BLaER1 (cell line): ENCODE results near the gene SLC36A4.

Experiments used
- H3K27ac ChIP-seq: shearing (Covaris generic); formaldehyde crosslinking; 2 replicates; pipeline ENCODE4 v1.8.1; 2022
- H3K27me3 ChIP-seq: shearing (Covaris generic); formaldehyde crosslinking; 2 replicates; pipeline ENCODE4 v1.8.1; 2022
- H3K36me3 ChIP-seq: shearing (Covaris generic); formaldehyde crosslinking; 2 replicates; pipeline ENCODE4 v1.8.1; 2022
- H3K4me1 ChIP-seq: shearing (Covaris generic); formaldehyde crosslinking; 2 replicates; pipeline ENCODE4 v1.8.1; 2022
- H3K4me2 ChIP-seq: shearing (Covaris generic); formaldehyde crosslinking; 2 replicates; pipeline ENCODE4 v1.8.1; 2022
- H3K4me3 ChIP-seq: shearing (Covaris generic); formaldehyde crosslinking; 2 replicates; pipeline ENCODE4 v1.8.1; 2022
- H3K9ac ChIP-seq: shearing (Covaris generic); formaldehyde crosslinking; 2 replicates; pipeline ENCODE4 v1.8.1; 2022
- H3K9me3 ChIP-seq: shearing (Covaris generic); formaldehyde crosslinking; 2 replicates; pipeline ENCODE4 v1.8.1; 2022
- H4K20me1 ChIP-seq: shearing (Covaris generic); formaldehyde crosslinking; 2 replicates; pipeline ENCODE4 v1.8.1; 2022
- Cebpa-rat ChIP-seq: shearing (Covaris generic); IDR thresholded peaks from 2 replicates; pipeline ENCODE4 v1.8.1; 2022

The SLC36A4 gene

DNA sequence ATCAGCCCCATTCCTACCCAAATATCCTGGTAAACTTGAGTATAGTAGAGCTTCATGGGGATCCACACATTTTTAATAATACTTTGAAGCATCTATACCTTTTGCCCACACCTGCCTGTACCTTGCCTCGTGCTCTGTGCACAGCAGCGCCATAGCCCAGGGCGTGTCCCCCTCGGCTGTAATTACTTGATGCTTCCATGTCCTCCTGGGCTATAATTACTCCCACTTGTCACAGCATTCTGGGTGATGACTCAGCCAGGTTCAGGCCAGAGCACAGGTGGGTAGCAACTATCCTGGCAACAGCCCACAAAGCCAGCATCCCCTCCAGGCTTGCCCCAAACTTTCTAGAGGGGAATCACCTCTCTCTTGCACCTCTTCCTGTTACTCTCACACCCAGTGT lies 23.7 kb upstream of the SLC36A4 start:
- Histone ChIP-seq H4K20me1 (no peaks in the 10 kb centered on the region), H3K4me1 (0 out of 2 replicates have a peak, but pooled peaks cover 5% of the 10 kb centered on the region), H3K9me3 (no peaks in the 10 kb centered on the region), H3K9ac (no peak overlapping the region), H3K4me2 (no peak overlapping the region), H3K4me3 (no peak overlapping the region), H3K27ac (no peak overlapping the region), H3K27me3 (no peaks in the 10 kb centered on the region), H3K36me3 (no peaks in the 10 kb centered on the region)
- no peak for TF ChIP-seq Cebpa-rat

- Histone ChIP-seq H3K27ac (no peak overlapping the region), H3K9me3 (no peaks in the 10 kb centered on the region), H3K4me3 (no peak overlapping the region), H3K4me1 (0 out of 2 replicates have a peak, but pooled peaks cover 5% of the 10 kb centered on the region), H4K20me1 (no peaks in the 10 kb centered on the region), H3K9ac (no peak overlapping the region), H3K4me2 (no peak overlapping the region), H3K27me3 (no peaks in the 10 kb centered on the region), H3K36me3 (no peaks in the 10 kb centered on the region)
- no peak for TF ChIP-seq Cebpa-rat
Measured at GRCh38 chr11:93220078-93220477, 22.3 kb upstream of the SLC36A4 start.

DNA sequence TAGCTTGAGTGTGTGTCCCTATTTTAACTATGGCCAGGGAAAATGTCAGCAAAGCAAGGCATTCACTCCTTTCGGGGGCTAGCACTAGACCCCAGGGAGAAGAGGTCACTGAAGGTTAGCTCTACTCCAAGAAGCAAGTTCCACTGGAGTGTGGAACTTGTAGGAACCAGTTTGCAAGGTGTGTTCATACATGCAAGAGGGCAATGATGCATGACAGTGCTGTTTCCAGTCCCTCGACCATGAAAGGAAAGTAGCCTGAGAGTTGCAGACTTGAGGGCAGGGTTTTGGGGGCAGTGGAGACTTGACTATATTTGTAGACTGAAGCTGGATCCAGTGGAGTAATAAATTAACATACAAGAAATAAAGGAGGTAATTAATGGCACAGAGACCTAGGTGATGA lies 21.6 kb upstream of the SLC36A4 start:
- Histone ChIP-seq H4K20me1 (no peaks in the 10 kb centered on the region), H3K36me3 (no peaks in the 10 kb centered on the region), H3K4me2 (no peak overlapping the region), H3K4me1 (0 out of 2 replicates have a peak, but pooled peaks cover 5% of the 10 kb centered on the region), H3K9me3 (no peaks in the 10 kb centered on the region), H3K4me3 (no peak overlapping the region), H3K27ac (no peak overlapping the region), H3K9ac (no peak overlapping the region), H3K27me3 (no peaks in the 10 kb centered on the region)
- TF ChIP-seq Cebpa-rat: no peak

DNA sequence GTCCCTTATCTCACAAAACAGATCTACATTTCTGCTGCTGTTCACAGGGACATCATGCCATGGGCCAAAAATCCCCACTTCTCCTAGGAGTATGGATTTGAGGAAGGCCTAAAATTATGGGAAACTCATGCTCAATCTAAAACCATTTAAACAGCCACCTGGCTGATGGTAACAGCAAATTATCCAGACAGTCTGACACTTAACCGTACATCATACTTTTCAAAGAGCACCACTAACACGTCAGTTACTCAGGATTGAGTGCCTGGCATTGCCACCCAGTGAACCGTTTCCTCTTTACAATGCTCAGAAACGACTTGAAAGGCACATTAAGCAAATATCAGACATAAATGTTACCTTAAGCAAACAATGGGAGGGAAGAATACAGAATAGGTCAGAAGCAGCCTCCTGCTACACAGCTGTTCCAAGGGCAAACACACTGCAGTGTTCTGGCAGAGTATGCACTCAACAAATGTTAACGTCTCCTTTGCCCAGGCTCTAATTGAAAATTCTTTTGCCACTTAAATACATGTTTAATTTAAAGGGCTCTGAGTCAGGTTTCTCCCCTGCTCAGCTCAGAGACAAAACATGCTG lies 18.8 kb upstream of the SLC36A4 start:
- H3K9ac ChIP-seq: no peak overlapping the region
- 0 out of 2 replicates have a peak, but pooled peaks cover 5% of the 10 kb centered on the region for H3K4me1 ChIP-seq
- no peaks in the 10 kb centered on the region for H3K36me3 ChIP-seq
- H3K4me2 ChIP-seq: no peak overlapping the region
- H3K4me3 ChIP-seq: no peak overlapping the region
- no peak overlapping the region for H3K27ac ChIP-seq
- TF ChIP-seq Cebpa-rat: no peak
- no peaks in the 10 kb centered on the region for H3K27me3 ChIP-seq
- H4K20me1 ChIP-seq: no peaks in the 10 kb centered on the region
- H3K9me3 ChIP-seq: no peaks in the 10 kb centered on the region

DNA sequence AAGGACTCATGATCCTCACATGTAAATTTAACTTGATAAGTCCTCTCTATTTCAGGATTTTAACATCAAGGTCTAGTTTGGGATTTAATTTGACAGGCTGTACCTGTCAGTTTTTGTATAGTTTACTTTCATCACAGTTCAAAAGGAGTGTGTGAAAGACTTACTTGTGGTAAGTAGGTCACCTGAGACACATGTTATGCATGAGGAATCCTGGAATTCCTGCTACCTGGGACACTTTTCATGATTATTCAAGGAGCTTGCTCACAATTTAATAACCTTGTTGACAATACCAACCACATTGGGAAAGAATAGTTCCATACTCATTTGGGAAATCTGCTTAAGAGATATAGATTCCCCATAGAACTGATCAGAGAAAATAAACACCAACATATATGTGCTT lies 15.8 kb upstream of the SLC36A4 start:
- Histone ChIP-seq H3K4me2 (no peak overlapping the region), H3K4me1 (no peaks in the 10 kb centered on the region), H3K27me3 (no peaks in the 10 kb centered on the region), H3K4me3 (no peak overlapping the region), H3K9ac (no peak overlapping the region), H3K9me3 (peaks cover 10% of the 10 kb centered on the region), H3K36me3 (no peaks in the 10 kb centered on the region), H4K20me1 (no peaks in the 10 kb centered on the region), H3K27ac (no peak overlapping the region)
- no peak for TF ChIP-seq Cebpa-rat

DNA sequence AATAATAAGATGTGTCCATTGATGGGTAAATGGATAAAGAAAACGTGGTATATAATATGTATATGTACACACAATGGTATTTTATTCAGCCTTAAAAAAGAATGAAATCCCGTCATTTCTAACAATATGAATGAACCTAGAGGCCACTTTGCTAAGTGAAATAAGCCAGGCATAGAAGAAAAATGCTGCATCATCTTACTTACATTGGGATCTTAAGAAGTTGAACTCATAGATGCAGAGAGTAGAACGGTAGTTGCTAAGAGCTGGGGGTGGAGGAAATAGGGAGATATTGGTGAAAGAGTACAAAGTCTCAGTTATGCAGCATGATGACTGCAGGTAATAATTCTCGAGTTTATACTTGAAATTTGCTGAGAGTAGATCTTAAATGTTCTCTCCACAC lies 14.3 kb upstream of the SLC36A4 start:
- H3K4me2 ChIP-seq: no peak overlapping the region
- H3K27ac ChIP-seq: no peak overlapping the region
- H3K27me3 ChIP-seq: no peaks in the 10 kb centered on the region
- peaks cover 18% of the 10 kb centered on the region for H3K9me3 ChIP-seq
- no peak overlapping the region for H3K4me3 ChIP-seq
- H4K20me1 ChIP-seq: no peaks in the 10 kb centered on the region
- no peak overlapping the region for H3K9ac ChIP-seq
- no peaks in the 10 kb centered on the region for H3K36me3 ChIP-seq
- no peaks in the 10 kb centered on the region for H3K4me1 ChIP-seq
- TF ChIP-seq Cebpa-rat: no peak

DNA sequence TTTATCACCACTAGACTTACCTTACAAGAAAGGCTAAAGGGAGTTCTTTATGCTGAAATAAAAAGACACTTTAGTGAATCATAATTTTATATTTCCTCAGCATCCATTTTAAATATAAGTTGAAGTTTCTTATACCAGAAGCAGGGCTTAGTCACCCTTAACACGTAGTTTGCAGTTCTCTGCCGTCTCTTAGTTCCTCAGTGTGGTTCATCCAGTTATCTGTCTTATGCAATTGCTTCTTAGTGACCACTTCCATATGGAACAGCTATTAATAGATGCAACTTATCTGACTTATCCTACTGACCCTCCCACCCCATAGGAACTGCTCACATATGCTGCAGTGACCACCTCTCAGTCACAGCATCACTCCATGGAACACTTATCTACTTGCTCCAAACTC lies 11.7 kb upstream of the SLC36A4 start:
- H3K4me2 ChIP-seq: no peak overlapping the region
- H3K36me3 ChIP-seq: no peaks in the 10 kb centered on the region
- TF ChIP-seq Cebpa-rat: no peak

GRCh38 chr11:93208663-93209270 lies 11.0 kb upstream of the SLC36A4 start:
- H4K20me1 ChIP-seq: no peaks in the 10 kb centered on the region
- H3K9ac ChIP-seq: no peak overlapping the region
- H3K27ac ChIP-seq: no peak overlapping the region
- no peaks in the 10 kb centered on the region for H3K36me3 ChIP-seq
- TF ChIP-seq Cebpa-rat: no peak
- H3K4me2 ChIP-seq: no peak overlapping the region
- H3K9me3 ChIP-seq: peaks cover 18% of the 10 kb centered on the region
- no peak overlapping the region for H3K4me3 ChIP-seq
- no peaks in the 10 kb centered on the region for H3K27me3 ChIP-seq
- H3K4me1 ChIP-seq: no peaks in the 10 kb centered on the region

More for the DNA sequence above, 11.7 kb upstream of the SLC36A4 start:
- Histone ChIP-seq H3K4me3 (no peak overlapping the region), H3K27me3 (no peaks in the 10 kb centered on the region), H4K20me1 (no peaks in the 10 kb centered on the region), H3K9me3 (peaks cover 18% of the 10 kb centered on the region), H3K4me1 (no peaks in the 10 kb centered on the region), H3K9ac (no peak overlapping the region), H3K27ac (no peak overlapping the region)

DNA sequence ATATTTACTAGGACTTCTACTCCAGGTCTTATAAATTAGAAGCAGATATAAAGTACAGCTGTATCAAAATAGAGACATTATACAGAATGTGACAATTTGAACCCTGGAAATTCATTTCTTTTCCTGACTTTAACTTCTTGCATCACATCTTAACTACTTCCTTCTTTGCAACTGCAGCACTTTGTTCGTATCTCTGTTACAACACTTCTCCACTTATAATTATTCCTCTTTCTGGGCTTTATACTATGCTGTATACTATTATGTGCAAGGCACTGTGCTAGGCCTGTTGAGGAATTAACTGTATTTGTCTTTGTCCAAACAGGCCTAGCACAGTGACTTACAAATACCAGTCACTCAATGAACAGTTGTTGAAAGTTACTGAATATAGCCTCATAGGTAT lies 1.8 kb upstream of the SLC36A4 start:
- no peak overlapping the region for H3K4me3 ChIP-seq
- no peaks in the 10 kb centered on the region; the same call in 1 of the 2 replicates for H4K20me1 ChIP-seq
- H3K9ac ChIP-seq: no peak overlapping the region
- H3K27ac ChIP-seq: no peak overlapping the region
- H3K36me3 ChIP-seq: no peaks in the 10 kb centered on the region
- no peaks in the 10 kb centered on the region for H3K9me3 ChIP-seq
- no peak for TF ChIP-seq Cebpa-rat
- no peak overlapping the region for H3K4me2 ChIP-seq
- peaks cover 13% of the 10 kb centered on the region for H3K4me1 ChIP-seq
- no peaks in the 10 kb centered on the region for H3K27me3 ChIP-seq

DNA sequence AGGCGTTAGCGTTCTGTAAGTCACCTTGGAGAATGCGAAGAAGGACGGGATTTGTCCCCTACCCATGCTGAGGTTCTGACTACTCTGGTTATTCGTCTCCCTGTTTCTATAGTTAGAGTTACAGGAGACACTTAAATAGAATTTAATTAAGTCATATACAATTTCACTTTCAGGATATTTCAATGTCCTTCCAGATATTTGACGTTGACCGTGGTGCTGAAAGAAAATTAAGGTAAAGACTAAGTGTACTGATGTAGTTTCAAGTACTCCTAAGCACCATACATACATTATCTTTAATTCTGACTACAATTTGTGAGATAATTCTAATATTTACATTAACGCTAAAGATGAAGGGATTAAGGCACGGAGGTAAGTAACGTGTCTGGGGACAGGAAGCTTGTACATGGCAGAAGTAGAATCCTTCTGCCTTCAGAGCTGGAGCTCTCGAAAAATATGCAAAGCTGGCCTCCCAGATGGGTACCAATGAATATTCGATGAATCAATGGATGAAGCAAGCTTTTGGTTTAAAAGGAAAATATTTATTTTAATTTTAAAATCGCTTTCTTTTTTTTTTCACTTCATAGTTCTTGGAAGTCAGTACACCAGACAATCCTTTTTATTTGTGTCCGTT lies 539 bp upstream of the SLC36A4 start:
- peak overlapping the region; percentile 94 for H3K27ac ChIP-seq
- no peaks in the 10 kb centered on the region for H3K27me3 ChIP-seq
- H3K4me3 ChIP-seq: peak overlapping the region; percentile 89
- peak overlapping the region; percentile 90 for H3K4me2 ChIP-seq
- no peaks in the 10 kb centered on the region for H3K36me3 ChIP-seq
- no peak for TF ChIP-seq Cebpa-rat
- peak overlapping the region; percentile 95 for H3K9ac ChIP-seq
- peaks cover 13% of the 10 kb centered on the region for H3K4me1 ChIP-seq
- H4K20me1 ChIP-seq: no peaks in the 10 kb centered on the region; the same call in 1 of the 2 replicates
- no peaks in the 10 kb centered on the region for H3K9me3 ChIP-seq
